Lower leg skin (tissue), 3 donors: ENCODE results near the gene ADCY7.

ENCODE experiments used
- POLR2A ChIP-seq, 2 donors: fragments of 450-650 bp; IDR thresholded peaks; one replicate each; pipeline ENCODE4 v1.6.1; 2016 to 2017; ENCODE audit warnings: antibody characterized with exemption in 2 of 2, mild to moderate bottlenecking in 1 of 2, moderate library complexity in 1 of 2
- TF ChIP-seq, protein P1 (sequence below), 3 donors: fragments of 450-650 bp; IDR thresholded peaks; one replicate each; pipeline ENCODE4 v1.5.1; 2016; ENCODE audit warnings: antibody characterized with exemption in 3 of 3, mild to moderate bottlenecking in 3 of 3, moderate library complexity in 2 of 3

DNA sequence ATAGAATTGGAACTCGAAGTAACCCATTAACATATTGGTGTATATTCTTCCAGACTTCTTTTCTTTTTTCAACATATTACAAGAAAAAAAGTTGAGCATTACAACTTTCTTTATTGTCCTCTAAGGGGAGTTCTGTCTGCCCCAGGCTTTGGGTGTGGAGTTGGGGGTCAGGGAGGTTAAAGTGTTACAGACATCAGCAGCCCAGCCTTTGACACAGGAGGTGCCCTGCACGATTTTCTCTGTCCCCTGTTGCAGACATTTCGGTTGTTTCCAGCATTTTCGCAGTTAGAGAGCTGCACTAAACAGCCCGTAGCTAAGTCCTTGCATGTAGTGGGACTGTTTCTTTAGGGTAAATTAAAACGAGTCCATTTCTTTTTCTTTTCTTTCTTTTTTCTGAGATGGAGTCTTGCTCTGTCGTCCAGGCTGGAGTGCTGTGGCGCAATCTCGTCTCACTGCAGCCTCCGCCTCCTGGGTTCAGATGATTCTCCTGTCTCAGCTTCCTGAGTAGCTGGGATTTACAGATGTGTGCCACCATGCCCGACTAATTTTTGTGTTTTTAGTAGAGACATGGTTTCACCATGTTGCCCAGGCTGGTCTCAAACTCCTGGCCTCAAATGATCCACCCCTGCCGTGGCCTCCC, 13.4 kb upstream of the ADCY7 start:
- TF ChIP-seq, protein P1, sequence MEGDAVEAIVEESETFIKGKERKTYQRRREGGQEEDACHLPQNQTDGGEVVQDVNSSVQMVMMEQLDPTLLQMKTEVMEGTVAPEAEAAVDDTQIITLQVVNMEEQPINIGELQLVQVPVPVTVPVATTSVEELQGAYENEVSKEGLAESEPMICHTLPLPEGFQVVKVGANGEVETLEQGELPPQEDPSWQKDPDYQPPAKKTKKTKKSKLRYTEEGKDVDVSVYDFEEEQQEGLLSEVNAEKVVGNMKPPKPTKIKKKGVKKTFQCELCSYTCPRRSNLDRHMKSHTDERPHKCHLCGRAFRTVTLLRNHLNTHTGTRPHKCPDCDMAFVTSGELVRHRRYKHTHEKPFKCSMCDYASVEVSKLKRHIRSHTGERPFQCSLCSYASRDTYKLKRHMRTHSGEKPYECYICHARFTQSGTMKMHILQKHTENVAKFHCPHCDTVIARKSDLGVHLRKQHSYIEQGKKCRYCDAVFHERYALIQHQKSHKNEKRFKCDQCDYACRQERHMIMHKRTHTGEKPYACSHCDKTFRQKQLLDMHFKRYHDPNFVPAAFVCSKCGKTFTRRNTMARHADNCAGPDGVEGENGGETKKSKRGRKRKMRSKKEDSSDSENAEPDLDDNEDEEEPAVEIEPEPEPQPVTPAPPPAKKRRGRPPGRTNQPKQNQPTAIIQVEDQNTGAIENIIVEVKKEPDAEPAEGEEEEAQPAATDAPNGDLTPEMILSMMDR (IDR thresholded peaks at IDR 0.05): no peak
- no peak for TF ChIP-seq POLR2A (IDR thresholded peaks at IDR 0.05)
